CD4-positive, alpha-beta T cell treated with Interleukin-17A for 4 hours (primary cell): ENCODE measurements around the gene SLC1A5.
"Not testable (repeated sequence)": the region's sequence is repeated elsewhere in the genome, so short reads cannot be mapped to it uniquely, and the experiment has no call there.

Source experiments
- DNase-seq: peaks from one replicate; pipeline ENCODE4 v3.0.0-alpha.2; 2020; ENCODE audit warnings: mixed read lengths

The SLC1A5 gene

GRCh38 chr19:46788262-46788967 lies at the start of gene SLC1A5:
SLC1A5 (minus strand) TSS chr19:46788594; CDS start chr19:46787965, 629 bp downstream.
- peak; percentile 99 for DNase-seq

GRCh38 chr19:46838160-46838559 lies 49.8 kb upstream of the SLC1A5 start:
- DNase-seq: no peak

GRCh38 chr19:46834984-46835383 lies 46.6 kb upstream of the SLC1A5 start:
- no peak for DNase-seq

- no peak for DNase-seq
Observed at GRCh38 chr19:46834121-46834520, 45.7 kb upstream of the SLC1A5 start.

GRCh38 chr19:46830864-46831263 lies 42.5 kb upstream of the SLC1A5 start:
- no peak for DNase-seq

- DNase-seq: no peak
Observed at GRCh38 chr19:46828484-46828883, 40.1 kb upstream of the SLC1A5 start.

- DNase-seq: no peak
Observed at GRCh38 chr19:46825731-46826055, 37.3 kb upstream of the SLC1A5 start.

- DNase-seq: no peak
Observed at GRCh38 chr19:46824890-46825730, 36.7 kb upstream of the SLC1A5 start.

GRCh38 chr19:46823049-46823448 lies 34.7 kb upstream of the SLC1A5 start:
- DNase-seq: no peak

- not testable (repeated sequence) for DNase-seq
Observed at GRCh38 chr19:46822410-46822787, 34.0 kb upstream of the SLC1A5 start.

- DNase-seq: peak; percentile 76
Observed at GRCh38 chr19:46821512-46822409, 33.4 kb upstream of the SLC1A5 start.

GRCh38 chr19:46818812-46819211 lies 30.4 kb upstream of the SLC1A5 start:
- DNase-seq: no peak

- no peak for DNase-seq
Observed at GRCh38 chr19:46815833-46816627, 27.6 kb upstream of the SLC1A5 start.

GRCh38 chr19:46813839-46814358 lies 25.5 kb upstream of the SLC1A5 start:
- DNase-seq: no peak

- DNase-seq: no peak
Observed at GRCh38 chr19:46812977-46813838, 24.8 kb upstream of the SLC1A5 start.

- no peak for DNase-seq
Observed at GRCh38 chr19:46809534-46810272, 21.3 kb upstream of the SLC1A5 start.

- no peak for DNase-seq
Observed at GRCh38 chr19:46806656-46807055, 18.3 kb upstream of the SLC1A5 start.

GRCh38 chr19:46804432-46804831 lies 16.0 kb upstream of the SLC1A5 start:
- DNase-seq: not testable (repeated sequence)

- no peak for DNase-seq
Observed at GRCh38 chr19:46803555-46803954, 15.2 kb upstream of the SLC1A5 start.

- no peak for DNase-seq
Observed at GRCh38 chr19:46802152-46802551, 13.8 kb upstream of the SLC1A5 start.
